Activated T-helper 1 cell treated with Interleukin-2 at 50 U/mL for 16 hours (primary cell): ENCODE measurements around the gene CATSPERZ.

Source experiments
- DNase-seq: peaks from one replicate; pipeline ENCODE4 v3.0.0-alpha.2; 2020; ENCODE audit warnings: low read depth

The CATSPERZ gene

GRCh38 chr11:64285885-64286800 is 14.0 kb upstream of the CATSPERZ start:
- no peak for DNase-seq

DNA sequence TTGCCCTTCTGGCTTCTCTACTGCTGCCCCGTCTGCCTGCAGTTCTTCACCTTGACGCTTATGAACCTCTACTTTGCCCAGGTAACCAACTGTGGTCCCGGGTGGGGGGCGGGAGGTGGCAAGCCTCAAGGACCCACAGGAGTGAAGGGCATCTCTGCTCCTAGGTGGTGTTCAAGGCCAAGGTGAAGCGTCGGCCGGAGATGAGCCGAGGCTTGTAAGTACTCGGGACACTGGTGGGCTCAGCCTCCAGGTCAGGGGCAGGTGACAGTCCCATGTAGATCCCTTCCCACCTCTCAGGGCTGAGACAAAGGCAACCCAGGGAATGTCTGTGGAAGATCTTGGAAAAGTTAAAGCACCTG is 13.4 kb upstream of the CATSPERZ start:
- DNase-seq, result no peak

DNA sequence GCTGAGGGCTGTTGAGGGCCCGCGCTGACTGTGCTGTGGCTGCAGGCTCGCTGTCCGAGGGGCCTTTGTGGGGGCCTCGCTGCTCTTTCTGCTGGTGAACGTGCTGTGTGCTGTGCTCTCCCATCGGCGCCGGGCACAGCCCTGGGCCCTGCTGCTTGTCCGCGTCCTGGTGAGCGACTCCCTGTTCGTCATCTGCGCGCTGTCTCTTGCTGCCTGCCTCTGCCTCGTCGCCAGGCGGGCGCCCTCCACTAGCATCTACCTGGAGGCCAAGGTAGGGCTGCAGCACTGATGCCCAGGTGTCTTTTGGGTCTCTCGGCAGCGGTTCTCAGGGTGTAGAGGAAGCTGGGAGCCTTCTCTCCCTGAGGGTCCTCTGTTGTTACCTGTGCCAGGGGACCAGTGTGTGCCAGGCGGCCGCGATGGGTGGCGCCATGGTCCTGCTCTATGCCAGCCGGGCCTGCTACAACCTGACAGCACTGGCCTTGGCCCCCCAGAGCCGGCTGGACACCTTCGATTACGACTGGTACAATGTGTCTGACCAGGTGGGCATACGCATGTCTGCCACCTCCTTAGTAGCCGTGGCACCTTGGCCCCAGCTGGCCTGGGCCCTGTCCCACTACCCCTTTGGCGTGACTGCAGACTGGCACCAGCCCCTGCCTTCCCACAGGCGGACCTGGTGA is 12.3 kb upstream of the CATSPERZ start:
- DNase-seq, result no peak

DNA sequence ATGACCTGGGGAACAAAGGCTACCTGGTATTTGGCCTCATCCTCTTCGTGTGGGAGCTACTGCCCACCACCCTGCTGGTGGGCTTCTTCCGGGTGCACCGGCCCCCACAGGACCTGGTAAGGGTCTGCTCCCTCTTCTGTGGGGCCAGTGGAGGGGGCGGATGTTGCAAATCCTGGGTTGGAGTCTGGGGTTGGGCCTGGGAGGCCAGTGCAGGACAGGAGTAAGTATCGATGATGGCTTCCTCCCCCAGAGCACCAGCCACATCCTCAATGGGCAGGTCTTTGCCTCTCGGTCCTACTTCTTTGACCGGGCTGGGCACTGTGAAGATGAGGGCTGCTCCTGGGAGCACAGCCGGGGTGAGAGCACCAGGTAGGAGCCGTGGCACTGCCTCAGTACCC is 11.8 kb upstream of the CATSPERZ start:
- DNase-seq, result no peak

- no peak for DNase-seq
Measured at GRCh38 chr11:64289002-64289564, 11.1 kb upstream of the CATSPERZ start.

DNA sequence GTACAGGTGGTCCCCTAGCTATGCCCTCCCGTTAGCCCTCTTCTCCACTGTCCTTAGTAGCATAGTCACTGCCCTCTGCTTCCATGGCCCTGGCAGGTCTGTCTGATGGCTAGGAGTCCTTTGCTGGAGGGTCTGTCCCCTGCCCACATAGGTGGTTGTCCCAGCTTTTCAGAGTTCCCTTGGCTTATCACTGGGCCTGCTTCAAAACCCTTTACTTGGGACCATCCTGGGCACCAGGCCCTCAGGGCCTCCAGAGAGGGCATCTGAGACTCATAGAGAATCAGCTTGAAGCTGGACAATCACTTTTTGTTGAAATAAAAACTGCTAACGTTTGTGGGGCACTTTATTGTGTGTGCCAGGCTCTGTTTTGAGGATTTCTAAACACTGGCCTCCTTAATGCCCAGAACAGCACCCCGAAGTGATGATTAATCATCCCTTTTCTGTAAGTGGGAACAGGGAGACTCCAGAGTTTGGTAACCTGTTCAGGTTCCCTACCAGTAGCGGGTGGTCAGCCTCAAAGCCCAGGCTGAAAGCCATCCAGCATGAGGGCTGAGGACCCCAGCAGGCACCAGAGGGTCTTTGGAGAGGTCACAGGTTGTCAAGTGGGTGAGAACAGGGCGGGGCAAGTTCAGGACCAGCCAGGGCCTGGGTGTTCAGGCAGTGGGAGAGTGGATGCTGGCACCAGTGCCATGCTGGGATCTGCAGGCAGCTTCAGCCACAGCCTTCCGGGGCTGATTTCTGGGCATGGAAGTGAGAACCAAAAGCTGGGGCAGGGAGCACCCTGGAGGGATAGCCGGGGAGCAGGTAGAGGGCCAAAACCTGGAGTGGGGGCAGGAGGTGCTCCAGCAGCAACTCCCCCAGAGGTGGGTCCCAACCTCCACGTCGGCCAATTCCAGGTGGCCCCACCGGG is 9.6 kb upstream of the CATSPERZ start:
- DNase-seq, result no peak

GRCh38 chr11:64291262-64291751 is 8.9 kb upstream of the CATSPERZ start, which contains the start of gene KCNK4:
Gene KCNK4 (plus strand): TSS chr11:64291302. CDS start chr11:64293019, 1,717 bp downstream.
- DNase-seq, result no peak

DNA sequence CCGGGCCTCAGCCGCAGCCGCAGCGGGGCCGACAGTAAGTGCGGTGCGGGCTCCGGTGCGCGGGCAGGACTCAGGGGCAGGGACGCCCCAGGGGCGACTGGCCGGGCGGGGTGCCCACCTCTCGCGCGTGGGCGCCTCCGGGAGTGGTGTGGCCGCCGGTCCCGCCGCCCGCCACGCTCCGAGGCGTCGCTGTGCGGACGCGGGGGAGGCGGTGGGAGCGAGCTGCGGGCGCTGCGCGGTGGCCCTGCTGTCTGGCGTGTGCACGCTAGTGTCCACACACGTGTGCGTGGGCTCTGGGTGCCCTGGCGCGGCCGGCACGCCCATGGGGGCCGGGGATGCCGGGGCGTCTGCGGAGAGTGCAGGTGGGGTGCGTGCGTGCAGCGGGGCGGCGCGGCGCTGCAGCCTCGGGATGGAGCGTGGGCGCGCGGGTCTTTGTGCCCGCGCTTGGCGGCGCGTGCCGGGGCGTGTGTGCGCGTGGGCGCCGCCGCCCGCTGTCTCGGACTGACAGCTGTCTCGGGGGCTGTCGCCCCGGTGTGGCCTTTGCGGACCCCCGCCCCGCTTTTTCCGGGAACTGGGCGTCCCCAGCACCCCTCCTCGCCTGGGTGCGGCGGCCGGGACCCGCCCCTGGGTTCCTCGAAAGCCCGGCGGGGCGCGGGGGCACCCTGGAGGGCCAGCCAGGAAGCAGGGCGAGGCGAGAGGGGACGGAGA is 8.3 kb upstream of the CATSPERZ start:
- DNase-seq, result no peak

GRCh38 chr11:64292460-64293254 is 7.5 kb upstream of the CATSPERZ start:
- no peak for DNase-seq

DNA sequence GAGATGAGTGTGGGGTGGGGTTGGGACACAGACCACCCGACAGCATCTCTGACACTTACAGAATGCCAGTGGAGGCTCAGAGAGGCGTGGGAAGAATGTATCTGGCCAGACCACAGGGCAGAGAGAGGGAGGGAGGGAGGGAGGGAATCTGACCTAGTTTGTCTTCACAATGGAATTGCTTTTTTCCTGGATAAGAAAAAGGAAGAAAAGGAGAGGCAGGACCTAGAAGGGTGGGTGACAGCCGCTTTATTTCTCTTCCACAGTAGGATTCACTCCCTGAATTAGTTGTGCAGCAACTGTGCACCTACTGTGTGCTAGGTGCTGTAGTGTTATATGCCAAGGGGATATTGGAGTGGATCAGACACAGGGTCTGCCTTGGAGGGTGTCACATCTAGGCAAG is 5.4 kb upstream of the CATSPERZ start:
- no peak for DNase-seq

DNA sequence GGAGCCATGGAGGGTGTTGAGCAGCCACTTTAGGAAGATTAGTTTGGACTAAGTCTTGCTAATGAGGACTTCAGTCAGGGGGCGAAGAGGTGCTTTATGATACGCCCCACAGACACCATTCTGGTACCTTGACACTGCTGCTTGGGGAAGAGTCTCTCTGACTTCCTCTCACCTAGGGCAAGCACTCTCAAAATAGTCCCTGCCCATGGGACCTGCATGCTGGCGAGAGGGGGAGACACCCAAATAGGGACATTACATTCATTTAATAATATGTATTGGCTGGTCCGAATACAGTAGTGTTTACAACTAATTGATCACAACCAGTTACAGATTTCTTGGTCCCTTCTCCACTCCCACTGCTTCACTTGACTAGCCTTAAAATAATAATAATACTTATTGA is 4.4 kb upstream of the CATSPERZ start:
- DNase-seq, result no peak

GRCh38 chr11:64296236-64296635 is 3.9 kb upstream of the CATSPERZ start:
- DNase-seq, result no peak

DNA sequence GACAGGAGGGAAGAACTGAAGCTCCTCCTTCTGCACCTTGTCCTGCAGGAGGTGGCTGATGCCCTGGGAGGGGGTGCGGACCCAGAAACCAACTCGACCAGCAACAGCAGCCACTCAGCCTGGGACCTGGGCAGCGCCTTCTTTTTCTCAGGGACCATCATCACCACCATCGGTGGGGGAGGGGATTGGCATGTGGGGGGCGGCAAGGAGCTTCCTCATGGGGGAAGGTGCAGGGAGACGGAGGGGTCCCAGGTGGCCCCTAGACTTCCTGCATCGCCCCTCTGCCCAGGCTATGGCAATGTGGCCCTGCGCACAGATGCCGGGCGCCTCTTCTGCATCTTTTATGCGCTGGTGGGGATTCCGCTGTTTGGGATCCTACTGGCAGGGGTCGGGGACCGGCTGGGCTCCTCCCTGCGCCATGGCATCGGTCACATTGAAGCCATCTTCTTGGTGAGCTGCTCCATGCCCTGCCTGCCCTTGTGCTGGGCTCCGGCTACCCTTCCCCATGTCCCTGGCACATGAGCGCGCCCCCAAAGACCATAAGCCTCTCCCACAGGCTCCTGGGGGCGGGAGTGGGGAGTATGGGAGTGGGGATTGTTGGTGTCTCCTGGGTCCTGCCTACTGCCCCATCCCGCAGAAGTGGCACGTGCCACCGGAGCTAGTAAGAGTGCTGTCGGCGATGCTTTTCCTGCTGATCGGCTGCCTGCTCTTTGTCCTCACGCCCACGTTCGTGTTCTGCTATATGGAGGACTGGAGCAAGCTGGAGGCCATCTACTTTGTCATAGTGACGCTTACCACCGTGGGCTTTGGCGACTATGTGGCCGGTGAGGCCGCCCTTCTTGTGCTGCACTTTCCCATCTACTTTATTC is 3.1 kb upstream of the CATSPERZ start:
- no peak for DNase-seq

DNA sequence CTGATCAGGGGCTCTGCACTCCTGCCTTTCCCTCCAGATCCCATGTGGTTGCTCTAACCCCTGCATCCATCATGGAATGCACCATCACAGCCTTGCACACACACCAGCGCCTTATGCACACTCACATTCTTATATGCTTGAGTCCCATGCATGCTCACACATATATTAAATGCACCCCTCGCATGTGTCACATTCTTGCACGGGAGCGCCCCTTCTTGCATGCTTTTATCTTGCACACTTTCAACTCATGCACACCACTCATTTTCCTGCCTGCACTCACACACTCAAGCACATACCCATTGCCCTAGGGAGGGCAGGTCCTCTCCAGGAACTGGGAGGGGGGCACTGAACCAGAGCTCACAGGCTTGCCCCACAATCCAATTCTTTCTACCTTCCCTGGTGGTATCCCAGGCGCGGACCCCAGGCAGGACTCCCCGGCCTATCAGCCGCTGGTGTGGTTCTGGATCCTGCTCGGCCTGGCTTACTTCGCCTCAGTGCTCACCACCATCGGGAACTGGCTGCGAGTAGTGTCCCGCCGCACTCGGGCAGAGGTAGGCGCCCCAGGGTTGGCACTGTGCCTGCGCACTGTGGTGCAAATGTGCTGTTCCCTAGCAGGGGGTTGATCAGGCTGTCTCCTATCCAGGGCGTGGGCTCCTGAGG is 2.3 kb upstream of the CATSPERZ start:
- no peak for DNase-seq

- no peak for DNase-seq
Measured at GRCh38 chr11:64298966-64299846, 952 bp upstream of the CATSPERZ start.

DNA sequence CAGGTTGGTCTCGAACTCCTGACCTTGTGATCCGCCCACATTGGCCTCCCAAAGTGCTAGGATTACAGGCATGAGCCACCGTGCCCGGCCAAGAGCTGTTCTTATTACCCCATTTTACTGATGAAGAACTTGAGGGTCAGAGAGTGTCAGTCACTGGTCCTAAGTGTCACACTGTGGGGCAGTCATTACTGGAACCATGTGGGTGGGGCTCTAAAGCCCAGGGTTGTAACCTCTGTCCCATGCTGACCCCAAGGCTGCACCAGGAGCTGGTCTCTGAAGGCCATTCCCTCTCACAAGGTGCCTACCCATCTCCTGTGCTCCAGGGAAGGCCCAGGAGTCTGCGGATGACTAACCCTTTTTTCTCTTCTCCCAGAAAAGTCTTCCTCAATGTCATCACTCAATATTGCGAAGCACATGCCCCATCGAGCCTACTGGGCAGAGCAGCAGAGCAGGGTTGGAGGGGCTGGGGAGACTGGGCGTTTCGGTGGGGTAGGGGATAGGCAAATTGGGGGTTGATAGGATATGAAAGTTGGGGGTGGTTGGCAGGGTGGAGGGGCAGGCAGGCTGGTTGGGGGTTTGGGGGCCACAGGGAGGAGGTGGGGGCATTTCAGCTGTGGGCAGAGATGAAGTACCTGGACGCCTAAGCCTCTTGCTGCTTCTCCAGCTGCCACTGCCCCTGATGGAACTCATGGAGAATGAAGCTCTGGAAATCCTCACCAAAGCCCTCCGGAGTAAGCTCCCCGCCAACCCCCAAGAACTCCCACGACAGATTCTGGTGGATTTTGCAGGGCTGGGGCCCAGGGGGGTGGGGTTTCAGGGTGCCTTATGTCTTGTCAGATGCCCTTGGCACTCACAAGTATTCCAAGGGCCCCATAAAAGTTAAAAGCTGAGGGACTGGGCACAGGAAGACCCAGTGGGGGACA is 3.2 kb downstream of the CATSPERZ start:
- no peak for DNase-seq

- DNase-seq, result no peak
Measured at GRCh38 chr11:64304032-64304315, 3.8 kb downstream of the CATSPERZ start.
